Astrocyte of the spinal cord (primary cell): ENCODE measurements around the gene COX20.

Experiments used
- DNase-seq: peaks from one replicate; pipeline ENCODE4 v3.0.0; 2011; ENCODE audit warnings: low read depth, low spot score
- H3K4me3 ChIP-seq: 2 replicates; pipeline ENCODE4 v1.5.1; 2011; ENCODE audit warnings: low read depth, mild to moderate bottlenecking, low read length, moderate library complexity
- CTCF ChIP-seq: IDR thresholded peaks from 2 replicates; pipeline ENCODE4 v1.5.1; 2012; ENCODE audit warnings: low read depth, mild to moderate bottlenecking, low read length, inconsistent platforms
- in situ Hi-C: cut with HindIII; loops from 2 replicates; pipeline ENCODE4 v1.10.0; 2017; ENCODE audit warnings: low sequenced_read_pairs

COX20 gene

DNA sequence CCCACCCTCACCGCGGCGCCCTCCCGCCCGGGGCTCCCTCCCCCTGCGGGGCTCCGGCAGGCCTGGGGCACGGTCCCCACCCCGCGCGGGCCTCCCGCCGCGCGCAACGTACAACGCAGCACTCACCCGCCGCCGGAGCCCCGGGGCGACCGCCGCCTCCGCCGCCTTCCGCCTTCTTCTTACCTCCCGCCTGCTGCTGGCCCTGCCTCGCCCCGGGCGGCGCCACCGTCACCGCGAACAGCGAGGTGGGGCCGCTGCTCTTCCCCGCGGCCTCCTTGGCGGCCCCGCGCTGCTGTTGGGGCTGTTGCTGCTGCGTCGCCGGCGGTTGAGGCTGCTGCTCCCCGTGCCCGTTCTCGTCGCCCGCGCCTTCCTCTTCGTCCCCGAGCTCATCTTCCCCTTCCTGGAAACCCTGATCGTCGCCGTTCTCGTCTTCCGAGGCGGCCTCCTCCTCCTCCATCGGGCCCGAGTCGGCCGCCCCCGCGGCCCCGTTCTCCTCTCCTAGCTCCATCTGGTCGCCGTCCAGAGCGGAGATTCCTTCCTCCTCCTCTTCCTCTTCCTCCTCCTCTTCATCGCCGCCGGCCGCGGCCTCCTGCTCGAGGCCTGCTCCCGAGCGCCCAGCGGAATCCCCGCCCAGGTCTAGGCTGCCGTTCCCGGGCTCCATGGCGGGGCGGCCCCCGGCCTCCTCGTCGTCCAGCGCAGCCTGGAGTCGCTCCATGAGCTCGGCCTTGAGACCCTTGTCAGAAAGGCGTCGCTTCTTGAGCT, 28.2 kb downstream of the COX20 start:
- no peak for TF ChIP-seq CTCF
- peak overlapping the region; percentile 84 for H3K4me3 ChIP-seq
- DNase-seq = no peak
- in situ Hi-C loops = no loop called here

- H3K4me3 ChIP-seq = peak within 1 kb of the TSS; percentile 84
- DNase-seq = peak; percentile 98
- in situ Hi-C loops = no loop called here
- peak; percentile 19 for TF ChIP-seq CTCF
Observed at GRCh38 chr1:244864253-244865027, 29.0 kb downstream of the COX20 start, which contains the start of gene HNRNPU. Gene HNRNPU, minus strand, starts transcription at chr1:244864543. Its CDS starts 236 bp downstream, at chr1:244864307.

DNA sequence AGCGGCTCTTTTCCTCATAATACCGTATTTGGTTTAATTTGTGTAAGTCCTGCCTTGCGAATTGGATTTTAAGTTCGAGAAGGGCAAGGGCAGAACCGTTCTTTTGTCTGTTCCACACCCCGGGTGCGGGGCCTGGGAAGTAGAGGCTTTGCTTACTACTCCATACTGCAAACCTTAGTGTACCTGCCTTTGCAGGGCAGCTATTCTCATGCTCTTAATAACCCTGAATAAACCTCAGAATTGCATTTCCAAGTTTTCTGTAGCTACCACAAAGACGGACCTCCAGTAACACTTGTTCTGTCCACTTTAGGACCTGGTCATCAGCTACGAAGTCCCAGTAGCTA, 29.5 kb downstream of the COX20 start:
- in situ Hi-C loops = no loop called here
- no peak for TF ChIP-seq CTCF
- no peak for DNase-seq
- peak overlapping the region; percentile 40 for H3K4me3 ChIP-seq

- TF ChIP-seq CTCF = no peak
- DNase-seq = no peak
- H3K4me3 ChIP-seq = no peak overlapping the region
- in situ Hi-C loops = no loop called here
Observed at GRCh38 chr1:244865820-244866219, 30.4 kb downstream of the COX20 start.

GRCh38 chr1:244866355-244866754, 30.9 kb downstream of the COX20 start:
- in situ Hi-C loops = no loop called here
- TF ChIP-seq CTCF = no peak
- H3K4me3 ChIP-seq = no peak overlapping the region
- no peak for DNase-seq

DNA sequence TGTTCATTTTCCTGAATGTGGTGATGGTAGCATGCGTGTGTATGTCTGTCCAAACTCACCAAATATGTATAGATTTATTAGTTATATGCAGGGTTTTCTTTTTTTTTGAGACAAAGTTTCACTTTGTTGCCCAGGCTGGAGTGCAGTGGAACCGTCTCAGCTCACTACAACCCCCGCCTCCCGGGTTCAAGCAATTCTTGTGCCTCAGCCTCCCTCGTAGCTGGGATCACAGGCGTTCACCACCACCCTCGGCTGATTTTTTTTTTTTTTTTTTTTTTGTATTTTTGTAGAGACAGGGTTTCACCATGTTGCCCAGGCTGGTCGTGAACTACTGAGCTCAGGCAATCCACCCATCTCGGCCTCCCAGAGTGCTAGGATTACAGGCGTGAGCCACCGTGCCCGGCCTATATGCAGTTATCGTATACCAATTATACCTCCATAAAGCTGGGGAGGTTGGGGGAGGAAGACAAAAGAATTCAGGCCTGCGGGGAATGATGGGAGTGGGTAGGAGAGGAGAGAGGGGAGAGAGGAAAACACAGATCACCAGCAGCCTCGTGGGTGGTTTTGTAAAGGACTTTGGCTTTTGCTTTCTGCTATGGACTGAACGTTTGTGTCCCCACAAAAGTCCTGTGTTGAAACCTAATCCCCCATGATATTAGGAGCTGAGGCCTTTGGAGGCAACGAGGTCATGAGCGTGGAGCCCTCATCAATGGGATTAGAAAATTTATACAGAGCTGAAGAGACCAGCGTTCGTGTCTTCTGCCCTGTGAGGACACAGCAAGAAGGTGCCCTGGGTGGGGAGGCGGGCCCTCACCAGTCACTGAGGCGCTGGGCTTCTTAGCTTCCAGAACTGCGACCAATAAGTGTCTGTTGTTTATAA, 33.3 kb downstream of the COX20 start:
- H3K4me3 ChIP-seq = no peak overlapping the region
- DNase-seq = no peak
- TF ChIP-seq CTCF = no peak
- in situ Hi-C loops = no loop called here
